ENCODE measurements around the gene KCTD3.
A peak's percentile ranks its signal among the peaks of the same experiment; 100 is the strongest.

KCTD3 gene

DNA sequence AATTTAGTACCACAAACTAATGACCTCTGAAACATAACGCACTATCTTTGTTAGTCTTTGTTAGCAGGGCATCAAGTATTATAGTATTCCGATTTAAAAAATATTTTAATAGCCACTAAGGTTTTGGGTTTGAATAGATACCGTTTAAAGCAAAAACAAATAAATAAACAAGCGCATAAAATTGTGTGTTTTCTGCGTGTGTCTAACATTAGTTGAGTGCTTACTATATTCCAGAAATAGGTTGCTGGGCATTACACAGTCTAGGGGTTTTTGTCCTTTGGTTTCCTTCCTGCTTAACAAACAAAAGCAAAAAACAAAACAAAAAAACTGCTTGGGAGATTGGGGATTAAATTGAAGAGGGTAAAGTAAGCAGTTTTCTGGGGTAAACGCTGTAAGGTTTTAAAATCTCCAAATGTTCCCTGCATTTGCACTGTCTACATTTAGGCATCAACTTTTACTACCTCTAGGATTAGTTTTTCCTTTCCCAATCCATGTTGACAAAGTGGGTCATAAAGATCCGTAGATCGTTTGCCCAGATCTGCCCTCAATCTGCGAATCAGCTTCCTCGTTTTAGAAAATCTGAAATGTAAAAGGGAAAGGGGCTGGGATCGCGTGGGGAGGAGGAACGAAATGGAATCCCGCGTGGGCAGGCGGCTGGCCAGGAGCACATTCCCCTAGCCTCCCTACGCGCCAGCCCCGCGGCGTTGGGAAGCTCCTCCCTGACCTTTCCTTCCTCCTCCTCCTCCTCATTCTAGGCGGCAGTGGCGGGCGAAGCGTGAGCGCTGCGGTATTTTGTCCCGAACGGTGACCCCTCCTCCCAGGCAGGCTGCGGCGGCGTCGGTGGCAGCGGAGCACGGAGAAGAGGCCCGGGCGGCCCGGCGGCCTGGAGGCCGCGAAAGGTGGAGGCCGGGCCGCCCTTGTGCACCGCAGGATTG is at the start of gene KCTD3:
Gene KCTD3, plus strand, starts transcription at position 749 of the 935 bp plus-strand sequence. CDS start 382 bp downstream, outside the sequence.
- DNase-seq = peak; percentile 19

- no peak for DNase-seq
Measured at GRCh38 chr1:215517441-215517891, 49.6 kb upstream of the KCTD3 start.

- DNase-seq = no peak
Measured at GRCh38 chr1:215518594-215518993, 48.5 kb upstream of the KCTD3 start.

GRCh38 chr1:215521279-215521678 is 45.8 kb upstream of the KCTD3 start:
- DNase-seq = no peak

DNA sequence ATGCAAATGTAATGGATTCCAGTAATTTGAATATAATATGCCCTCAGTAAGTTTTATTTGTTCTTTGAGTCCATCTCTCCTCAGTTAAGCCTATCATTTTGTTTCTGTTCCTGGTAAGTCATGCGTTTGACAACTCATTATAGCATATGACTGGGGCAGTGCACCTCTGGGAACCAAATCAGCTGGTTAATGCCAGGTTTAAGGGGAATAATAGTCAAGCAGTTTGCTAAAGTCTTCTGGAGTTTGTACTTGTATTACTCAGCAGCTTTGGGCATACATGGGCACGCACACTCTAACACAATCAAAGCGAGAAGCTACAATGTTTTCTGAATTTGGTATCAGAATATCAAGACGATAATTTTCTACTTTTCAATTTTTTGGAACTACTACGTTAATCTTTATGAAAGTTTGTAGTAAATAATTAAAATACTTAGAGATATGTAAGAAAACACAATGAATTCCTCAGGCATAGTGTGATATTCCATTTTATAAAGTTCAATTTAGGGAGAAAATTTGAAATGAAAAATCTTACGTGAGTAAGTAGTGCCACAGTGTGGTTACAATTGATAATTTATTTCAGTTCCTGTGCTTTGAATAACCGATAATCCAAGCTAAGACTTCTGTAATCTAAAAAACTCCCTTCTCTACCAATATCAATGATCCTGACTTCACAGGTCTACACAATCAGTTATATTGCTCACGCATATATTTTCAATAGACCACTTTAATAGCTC is 43.8 kb upstream of the KCTD3 start:
- DNase-seq = no peak

DNA sequence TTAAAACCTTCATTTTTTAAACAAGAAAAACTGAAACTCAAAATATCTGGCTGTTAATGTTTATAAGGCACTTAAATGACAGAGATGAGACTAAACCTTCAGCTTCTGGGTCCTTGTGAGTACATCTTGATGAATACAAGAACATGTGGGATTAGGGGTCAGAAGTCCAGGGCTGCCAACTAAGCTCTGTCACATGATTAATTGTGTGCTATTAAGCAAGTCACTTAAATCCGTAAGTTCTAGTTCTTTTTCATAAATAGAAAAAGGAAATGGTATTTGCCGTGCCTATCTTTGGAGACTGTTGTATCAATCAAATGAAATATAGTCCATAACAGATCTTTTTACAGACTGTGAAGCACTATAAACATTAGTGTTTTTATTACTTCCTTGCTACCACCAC is 43.2 kb upstream of the KCTD3 start:
- DNase-seq = no peak

DNA sequence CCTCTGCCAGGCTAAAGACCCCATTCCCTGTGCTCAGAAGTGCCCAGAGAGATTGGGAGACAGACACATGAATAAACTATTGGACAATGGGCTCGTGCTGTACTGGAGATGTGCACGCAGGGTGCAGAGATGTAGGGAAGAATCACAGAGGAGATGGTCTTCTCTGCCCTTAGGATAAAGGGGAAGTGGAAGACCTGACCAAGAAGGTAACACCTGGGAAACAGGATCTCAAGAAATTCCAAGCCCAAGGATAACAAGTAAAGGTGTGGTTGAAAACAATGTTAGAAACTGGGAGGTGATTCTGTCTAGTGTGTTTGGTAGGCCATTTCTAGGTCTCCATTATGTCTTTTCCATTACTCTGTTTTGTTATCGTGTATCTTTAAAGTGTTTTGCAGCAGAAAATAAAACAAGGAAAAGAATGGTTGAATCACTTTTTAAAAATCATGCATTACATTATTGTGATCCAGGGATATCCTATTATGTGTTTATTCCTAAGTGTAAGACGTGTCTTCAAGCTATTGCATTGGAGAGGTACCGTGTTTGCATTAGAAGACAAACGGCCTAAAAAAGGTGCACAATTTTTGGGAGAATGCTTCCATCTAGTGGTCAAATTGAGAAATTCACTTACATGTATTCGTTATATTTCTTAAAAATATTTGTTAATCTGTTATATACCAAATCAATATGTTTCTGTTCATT is 40.8 kb upstream of the KCTD3 start:
- DNase-seq = no peak

DNA sequence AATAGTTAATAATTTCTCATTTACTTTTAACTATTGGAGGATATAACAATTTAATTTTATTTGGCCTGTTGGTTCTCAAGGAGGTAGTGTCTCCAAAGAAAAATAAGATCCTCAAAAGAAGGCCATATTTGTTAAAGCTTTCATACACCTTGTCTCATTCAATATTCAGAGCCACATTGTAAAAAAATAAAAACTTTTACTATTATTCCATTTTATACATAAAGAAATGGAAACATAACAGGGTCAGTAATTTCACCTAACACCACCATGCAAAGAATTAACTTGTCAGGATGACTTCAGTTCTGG is 40.3 kb upstream of the KCTD3 start:
- DNase-seq = no peak

DNA sequence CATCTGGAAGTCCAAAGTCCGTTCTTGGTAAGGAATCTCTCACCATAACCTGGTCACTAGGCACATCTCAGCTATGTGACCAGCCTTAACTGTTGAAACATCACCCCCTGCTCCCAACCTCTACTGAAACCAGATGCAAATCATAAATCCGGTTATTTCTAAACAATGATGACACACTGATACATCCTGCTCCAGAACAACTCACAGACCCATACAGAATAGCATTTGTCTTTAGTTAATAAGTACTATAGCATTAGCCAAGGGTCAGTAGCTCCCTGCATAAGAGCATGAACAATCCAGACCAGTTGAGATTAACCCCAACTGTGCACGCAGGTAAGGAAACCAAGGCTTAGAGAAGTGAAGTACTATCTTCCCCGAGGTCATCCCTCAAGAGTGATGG is 38.0 kb upstream of the KCTD3 start:
- no peak for DNase-seq

DNA sequence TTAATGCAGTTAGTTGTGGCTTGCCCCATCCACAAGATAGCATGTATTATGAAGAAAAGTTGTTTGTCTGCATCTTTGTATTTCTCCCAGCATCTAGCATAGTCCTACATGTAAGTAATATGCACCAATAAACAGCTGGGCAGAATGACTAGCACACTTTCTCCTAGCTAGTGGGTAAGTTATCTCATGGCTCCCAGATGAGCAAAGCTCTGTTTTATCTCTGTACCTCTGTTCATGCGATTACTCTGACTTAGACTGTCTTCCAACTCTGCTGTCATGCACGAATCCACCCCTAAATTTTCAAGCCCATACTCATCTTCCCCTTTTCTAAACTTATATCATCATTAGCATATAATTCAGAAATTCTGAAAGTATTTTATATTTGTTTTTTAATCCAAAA is 37.5 kb upstream of the KCTD3 start:
- DNase-seq = no peak

DNA sequence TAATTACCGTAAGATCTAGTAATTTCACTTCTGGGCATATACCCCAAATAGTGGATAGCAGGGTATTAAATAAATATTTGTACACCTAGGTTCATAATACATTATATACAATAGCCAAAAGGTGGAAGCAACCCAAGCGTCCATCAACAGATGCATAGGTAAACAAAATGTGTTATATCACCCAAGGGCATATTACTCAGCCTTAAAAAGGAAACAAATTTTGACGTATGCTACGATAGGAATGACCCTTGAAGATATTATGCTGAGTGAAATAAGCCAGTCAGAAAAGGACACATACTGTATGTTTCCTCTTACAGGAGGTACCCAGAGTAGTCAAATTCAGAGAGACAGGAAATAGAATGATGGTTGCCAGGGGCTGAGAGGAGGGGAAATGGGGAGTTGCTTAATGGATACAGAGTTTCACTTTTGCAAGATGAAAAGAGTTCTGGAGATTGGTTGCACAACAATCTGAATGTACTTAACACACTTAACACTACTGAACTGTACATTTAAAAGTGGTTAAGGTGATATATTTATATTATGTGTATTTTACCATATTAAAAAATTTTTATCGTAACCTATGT is 36.6 kb upstream of the KCTD3 start:
- no peak for DNase-seq

- DNase-seq = no peak
Measured at GRCh38 chr1:215539803-215540570, 27.1 kb upstream of the KCTD3 start.

- no peak for DNase-seq
Measured at GRCh38 chr1:215542301-215542700, 24.8 kb upstream of the KCTD3 start.

GRCh38 chr1:215543191-215543606 is 23.9 kb upstream of the KCTD3 start:
- no peak for DNase-seq

GRCh38 chr1:215543806-215544205 is 23.3 kb upstream of the KCTD3 start:
- no peak for DNase-seq

DNA sequence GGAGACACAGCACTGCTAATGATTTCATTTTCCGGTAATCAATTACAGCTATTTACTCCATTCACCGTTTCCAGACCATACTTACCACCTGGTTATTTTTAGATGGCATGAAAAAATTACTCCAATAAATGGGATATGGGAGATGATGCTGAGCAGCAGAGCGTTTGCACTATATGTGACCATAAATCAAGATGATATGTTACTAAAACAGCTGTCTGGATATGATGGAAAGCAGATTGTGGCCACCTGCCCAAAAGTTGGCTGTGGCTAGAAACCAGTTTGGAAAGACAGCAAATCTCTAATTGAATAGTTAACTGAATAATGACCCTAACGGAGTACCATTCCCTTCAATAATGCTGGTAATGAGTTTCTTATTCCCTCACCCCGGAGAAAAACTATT is 22.5 kb upstream of the KCTD3 start:
- DNase-seq = no peak

GRCh38 chr1:215545096-215545495 is 22.0 kb upstream of the KCTD3 start:
- no peak for DNase-seq

GRCh38 chr1:215547011-215547410 is 20.1 kb upstream of the KCTD3 start:
- DNase-seq = no peak

GRCh38 chr1:215551806-215552205 is 15.3 kb upstream of the KCTD3 start:
- DNase-seq = no peak

DNA sequence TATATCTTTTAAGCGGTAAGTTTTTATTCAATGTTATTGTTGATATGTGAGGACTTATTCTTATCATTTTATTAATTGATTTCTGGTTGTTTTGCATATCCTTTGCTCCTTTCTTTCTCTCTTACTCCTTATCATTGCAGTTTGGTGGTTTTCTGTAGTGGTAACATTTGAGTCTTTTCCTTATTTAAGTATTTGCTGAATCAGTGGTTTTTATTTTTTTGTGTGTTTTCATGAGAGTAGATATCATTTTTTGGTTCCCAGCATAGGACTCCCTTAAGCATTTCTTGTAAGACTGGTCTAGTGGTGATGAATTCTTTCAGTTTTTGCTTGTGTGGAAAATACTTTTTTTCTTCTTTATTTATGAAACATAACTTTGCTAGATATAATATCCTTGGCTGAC is 12.2 kb upstream of the KCTD3 start:
- DNase-seq = no peak

- no peak for DNase-seq
Measured at GRCh38 chr1:215555531-215555930, 11.6 kb upstream of the KCTD3 start.

DNA sequence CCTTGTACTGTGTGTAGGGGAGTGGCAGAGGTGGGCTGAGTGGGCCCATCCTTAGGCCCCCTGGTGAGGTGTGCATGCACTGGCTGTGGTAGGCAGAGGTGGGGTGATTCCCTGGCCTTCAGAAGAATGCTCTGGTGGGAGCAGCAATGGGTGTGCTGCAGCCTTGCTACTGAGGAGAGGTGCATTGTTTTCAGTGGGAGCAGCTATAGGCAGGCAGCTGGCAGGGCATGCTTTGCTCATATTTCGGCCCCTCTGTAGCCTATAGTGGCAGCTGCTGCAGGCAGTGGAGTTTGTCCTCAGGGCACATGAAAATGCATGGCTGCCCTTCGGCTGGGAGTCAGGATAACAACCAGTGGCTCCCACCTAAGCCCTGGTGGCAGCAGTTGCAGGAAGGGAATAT is 10.1 kb upstream of the KCTD3 start:
- no peak for DNase-seq

Data from activated CD8-positive, alpha-beta memory T cell treated with anti-CD3 and anti-CD28 coated beads, Interleukin-2, amount 50 U/mL, for 4 hours (primary cell).